Measurements from ENCODE around the gene SNAP23.

- no peak for TF ChIP-seq CTCF (IDR thresholded peaks at IDR 0.05)
- no peak for TF ChIP-seq POLR2AphosphoS5 (IDR thresholded peaks at IDR 0.05)
- TF ChIP-seq POLR2A (IDR thresholded peaks at IDR 0.05) = no peak
Observed at GRCh38 chr15:42483677-42484076, 11.8 kb upstream of the SNAP23 start.
